HCT116 (cell line): ENCODE data around the gene SLC6A2.

ENCODE experiments used
- CTCF ChIP-seq, 3 experiments: fragments of 200-600 bp in 1 of 3; sonication (generic) in 1 of 3; IDR thresholded peaks in 2 of 3; conservative IDR thresholded peaks in 1 of 3; 2 replicates each; pipeline ENCODE4 v1.5.1; 2012 to 2017; ENCODE audit warnings: low read depth in 2 of 3, low read length in 2 of 3, antibody characterized with exemption in 1 of 3, borderline replicate concordance in 1 of 3, control low read depth in 1 of 3, mild to moderate bottlenecking in 1 of 3, mixed read lengths in 1 of 3, mixed run types in 1 of 3, moderate library complexity in 1 of 3; ENCODE audit not compliant: insufficient read depth in 1 of 3
- ELF1 ChIP-seq: IDR thresholded peaks from 2 replicates; pipeline ENCODE4 v1.6.1; 2012; ENCODE audit warnings: low read depth, borderline replicate concordance
- EZH2phosphoT487 ChIP-seq: fragments of 200-600 bp; IDR thresholded peaks from 2 replicates; pipeline ENCODE4 v1.6.1; 2018; ENCODE audit warnings: antibody characterized with exemption, borderline replicate concordance
- JUND ChIP-seq: IDR thresholded peaks from 2 replicates; pipeline ENCODE4 v1.6.1; 2012
- POLR2A ChIP-seq: IDR thresholded peaks from 2 replicates; pipeline ENCODE4 v1.7.0; 2011; ENCODE audit warnings: borderline replicate concordance; ENCODE audit not compliant: insufficient read depth, insufficient read length; ENCODE audit errors: extremely low read depth
- POLR2AphosphoS5 ChIP-seq: IDR thresholded peaks from 2 replicates; pipeline ENCODE4 v1.6.1; 2011; ENCODE audit warnings: mild to moderate bottlenecking, low read depth, low read length, moderate library complexity

- no peak for TF ChIP-seq POLR2A
- TF ChIP-seq EZH2phosphoT487, result no peak
- TF ChIP-seq CTCF (IDR thresholded peaks at IDR 0.05 in 2 of 3, conservative IDR thresholded peaks at IDR 0.05 in 1 of 3; ENCODE audit: borderline replicate concordance in 1 of 3, insufficient read depth in 1 of 3, low read depth in 2 of 3, low read length in 2 of 3), result no peak
- no peak for TF ChIP-seq JUND
- no peak for TF ChIP-seq ELF1
- TF ChIP-seq POLR2AphosphoS5, result no peak
Observed at GRCh38 chr16:55640701-55641327, 15.0 kb upstream of the SLC6A2 start.
